HPDE6-E6E7 (cell line): ENCODE results near the gene NCK2.
"Not testable (repeated sequence)": the region's sequence is repeated elsewhere in the genome, so short reads cannot be mapped to it uniquely, and the experiment has no call there.

ENCODE experiments used
- DNase-seq: peaks from one replicate; pipeline ENCODE4 v3.0.0; 2011; ENCODE audit warnings: missing footprints; ENCODE audit errors: extremely low spot score

The NCK2 gene

DNA sequence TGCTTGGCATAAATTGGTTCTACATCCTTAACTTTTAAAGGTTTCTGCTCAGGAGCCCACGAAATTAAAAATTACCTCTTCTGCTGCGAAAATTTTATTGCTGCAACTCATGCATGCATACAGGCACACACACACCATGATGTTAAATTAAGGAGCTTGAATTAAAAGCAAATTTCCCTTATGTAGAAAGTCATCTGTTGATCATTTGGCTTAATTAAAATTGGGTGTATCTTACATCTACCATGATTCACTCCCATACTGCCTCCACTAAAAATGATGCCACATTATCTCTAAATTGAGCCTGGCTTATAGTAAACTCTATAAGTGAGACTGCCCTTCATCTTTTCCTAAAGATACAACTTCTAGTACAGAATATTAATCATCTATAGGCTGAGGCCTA, 145.4 kb downstream of the NCK2 start:
- no peak for DNase-seq

DNA sequence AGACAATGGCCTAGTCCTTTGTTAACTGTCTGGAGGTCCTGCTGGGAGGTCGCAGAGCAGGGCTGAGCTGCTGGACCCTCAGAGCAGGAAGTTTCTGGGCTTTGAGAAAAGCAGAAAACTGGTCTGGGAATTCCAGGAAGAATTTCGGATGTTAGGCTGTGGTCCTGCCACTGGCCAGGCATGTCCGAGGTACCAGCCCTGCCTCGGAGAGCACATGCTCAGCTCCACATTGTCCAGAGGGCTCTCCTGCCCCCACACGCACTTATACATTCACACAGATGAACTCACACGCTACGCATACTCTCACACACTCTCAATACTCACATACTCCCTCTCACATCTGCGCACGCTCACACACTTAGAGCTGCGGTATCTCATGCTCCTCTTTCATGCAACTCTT, 146.1 kb downstream of the NCK2 start:
- no peak for DNase-seq

DNA sequence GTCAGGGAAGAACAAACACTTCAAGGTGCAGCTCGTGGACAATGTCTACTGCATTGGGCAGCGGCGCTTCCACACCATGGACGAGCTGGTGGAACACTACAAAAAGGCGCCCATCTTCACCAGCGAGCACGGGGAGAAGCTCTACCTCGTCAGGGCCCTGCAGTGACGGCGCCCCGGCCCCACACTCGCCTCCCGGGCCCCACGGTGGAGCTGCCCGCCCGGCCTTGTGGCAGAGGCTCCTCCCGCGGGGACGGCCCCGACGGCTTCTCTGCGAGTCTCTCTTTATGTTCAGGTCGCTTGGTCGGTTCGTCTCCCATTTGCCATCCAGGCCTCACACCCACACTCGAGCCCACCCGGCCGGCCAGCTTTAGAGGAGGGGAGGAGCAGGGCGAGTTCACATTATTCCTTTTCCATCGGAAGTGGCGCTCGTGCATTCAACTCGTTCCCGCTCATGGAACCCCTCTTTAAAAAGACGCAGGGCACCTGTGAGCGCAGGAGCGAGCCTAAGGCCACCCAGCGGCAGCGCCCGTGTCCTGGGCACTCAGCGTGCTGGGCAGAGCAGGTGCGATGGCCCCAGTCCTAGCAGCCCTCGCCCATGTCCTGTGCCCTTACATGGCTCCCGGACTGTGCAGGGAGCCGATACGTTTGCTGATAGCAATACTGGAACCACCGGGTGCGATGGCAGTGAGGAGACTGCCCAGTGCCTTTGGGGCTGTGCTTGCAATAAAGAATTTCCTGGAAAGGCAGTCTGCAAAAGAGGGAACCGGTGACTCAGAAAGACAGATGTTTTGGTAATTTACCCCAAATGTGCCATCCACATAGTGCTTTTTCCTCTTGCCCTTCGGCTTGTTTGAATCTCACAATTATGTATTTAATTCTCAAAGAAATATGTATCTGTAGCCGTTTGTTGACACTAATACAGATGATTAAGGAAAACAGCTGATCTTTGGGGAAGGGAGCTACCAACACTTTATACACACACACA, 148.6 kb downstream of the NCK2 start:
- no peak for DNase-seq

DNA sequence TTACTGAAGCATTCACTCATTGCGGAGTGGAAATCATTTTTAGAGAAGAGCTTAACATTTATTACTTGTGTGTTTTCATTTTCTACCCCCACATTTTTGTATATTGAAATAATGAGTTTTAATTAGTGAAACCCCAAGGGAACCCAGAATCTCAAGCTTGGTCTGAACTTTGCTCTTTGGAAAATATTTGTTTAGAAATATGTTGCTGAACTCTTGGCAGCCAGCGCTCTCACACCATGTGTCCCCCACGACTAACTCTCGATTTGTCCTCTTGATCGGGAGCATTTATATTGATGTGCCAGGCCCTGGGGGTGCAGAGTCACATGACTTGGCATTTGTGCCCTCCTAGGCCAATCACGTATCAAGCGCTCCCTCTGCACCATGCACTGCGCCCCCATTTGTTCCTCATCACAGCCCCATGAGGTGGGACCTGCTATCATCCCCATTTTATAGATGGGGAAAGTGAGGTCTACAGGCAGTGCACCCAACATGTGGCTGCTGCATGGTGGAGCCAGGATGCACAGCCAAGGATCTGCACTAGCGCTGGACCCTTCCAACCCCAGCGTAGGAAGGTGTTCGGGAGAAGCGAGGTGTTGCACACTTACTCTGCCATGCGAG, 149.7 kb downstream of the NCK2 start:
- no peak for DNase-seq

DNA sequence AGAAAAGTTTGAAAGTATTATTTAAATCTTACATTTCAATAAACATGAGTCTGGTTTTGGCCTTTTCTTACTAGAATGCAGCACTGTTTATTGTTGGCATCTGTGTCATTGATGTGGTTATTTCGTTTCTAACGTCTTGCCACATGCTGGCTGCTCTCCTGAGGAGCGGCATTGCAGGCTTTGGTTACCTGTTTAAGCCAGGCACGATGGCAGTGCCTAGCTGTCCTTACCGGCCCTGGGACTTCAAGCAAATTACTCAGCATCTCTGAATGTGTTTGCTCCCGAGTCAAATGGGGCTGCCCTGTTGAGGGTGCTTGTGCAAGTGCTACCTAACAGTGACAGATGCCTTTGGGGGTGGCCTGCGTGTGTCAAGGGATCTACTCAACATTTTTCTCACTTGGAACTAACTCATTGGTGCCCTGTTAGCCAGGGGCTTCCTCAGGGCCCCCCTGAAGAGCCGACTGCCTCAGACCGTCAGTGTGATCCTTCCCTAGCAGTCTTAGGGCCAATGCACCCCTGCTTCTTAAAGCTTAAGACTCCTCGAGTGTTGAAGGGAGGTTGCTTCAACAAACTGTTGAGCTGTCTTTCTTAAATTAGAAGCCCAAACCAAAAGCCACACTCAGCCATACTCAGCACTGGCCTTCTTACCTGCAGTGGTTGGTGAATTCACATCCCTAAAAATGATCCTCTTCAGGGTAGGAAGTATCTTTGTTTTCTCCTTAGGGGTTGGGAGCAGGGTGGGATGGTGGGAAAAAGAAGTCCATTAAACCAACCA, 151.5 kb downstream of the NCK2 start:
- DNase-seq: no peak

DNA sequence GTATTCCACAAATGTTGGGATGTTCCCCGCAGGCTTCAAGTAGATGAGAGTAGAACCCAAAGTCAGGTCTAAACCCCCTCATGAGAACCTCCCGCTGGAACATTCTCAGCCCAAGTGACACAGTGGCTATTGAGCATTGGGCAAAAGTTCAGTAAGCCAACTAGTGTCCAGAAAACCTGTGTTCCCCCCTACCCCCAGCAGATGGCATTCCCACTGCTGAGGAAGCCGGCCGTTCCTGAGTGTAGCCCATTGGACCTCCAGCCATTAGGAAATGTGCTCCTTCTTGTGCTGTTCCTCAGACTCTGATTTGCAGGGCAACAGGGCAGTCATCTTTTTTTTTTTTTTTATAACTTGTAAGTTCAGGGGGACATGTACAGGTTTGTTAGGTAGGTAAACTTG, 152.1 kb downstream of the NCK2 start:
- no peak for DNase-seq

DNA sequence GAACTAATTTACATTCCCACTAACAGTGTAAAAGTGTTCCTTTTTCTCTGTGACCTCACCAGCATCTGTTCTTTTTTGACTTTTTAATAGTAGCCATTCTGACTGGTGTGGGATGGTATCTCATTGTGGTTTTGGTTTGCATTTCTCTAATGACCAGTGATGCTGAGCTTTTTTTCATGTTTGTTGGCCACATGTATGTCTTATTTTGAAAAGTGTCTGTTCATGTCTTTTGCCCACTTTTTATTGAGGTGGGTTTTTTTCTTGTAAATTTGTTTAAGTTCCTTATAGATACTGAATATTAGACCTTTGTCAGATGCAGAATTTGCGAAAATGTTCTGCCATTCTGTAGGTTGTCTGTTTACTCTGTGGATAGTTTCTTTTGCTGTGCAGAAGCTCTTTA, 153.0 kb downstream of the NCK2 start:
- DNase-seq: not testable (repeated sequence)

DNA sequence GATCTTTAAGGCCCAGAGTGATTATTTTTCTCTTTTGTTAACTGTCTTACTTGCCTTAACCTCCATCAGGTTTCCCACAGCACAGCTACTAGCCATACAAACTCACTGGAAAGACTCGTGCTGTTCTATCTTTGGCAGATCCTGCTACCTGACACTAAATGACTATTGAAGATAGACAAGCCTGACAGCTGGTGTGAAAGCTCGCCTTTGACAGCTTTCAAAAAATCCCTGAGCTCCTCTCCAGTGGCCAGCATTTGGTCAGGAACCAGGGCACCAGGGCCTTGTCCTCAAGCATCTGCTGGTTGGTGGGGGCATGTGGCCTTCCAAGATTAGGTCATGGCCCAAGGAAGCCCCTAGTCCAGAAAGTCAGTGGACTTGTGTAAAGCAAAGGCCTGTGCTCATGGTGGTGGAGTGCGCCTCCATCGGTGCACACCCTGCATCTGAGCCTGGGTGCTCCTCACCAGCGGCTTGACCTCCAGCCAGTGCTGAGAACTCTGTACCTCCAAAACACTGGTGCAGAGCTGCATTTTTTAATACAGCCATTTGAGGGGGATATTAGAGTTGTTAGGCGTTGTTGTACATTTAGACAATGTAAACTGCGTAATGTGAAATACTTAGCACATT, 158.5 kb downstream of the NCK2 start:
- no peak for DNase-seq

DNA sequence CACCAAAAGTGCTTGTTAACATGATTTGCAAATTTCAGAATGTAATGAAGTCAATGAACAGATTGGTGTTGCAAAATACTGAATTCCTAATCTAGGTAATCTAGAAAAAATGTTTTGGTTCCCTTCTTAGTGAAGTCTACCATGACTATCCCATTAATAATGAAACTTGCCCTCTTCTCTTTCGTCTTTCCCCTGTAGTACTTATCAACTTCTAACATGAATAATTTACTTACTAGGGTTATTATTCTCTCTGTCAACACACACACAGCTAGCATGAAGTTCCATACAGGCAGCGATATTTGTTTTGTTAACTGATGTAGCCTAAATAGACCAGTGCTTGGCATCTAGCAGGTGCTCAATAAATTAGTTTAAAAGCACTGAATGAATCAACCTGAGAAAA, 160.2 kb downstream of the NCK2 start:
- DNase-seq: no peak

DNA sequence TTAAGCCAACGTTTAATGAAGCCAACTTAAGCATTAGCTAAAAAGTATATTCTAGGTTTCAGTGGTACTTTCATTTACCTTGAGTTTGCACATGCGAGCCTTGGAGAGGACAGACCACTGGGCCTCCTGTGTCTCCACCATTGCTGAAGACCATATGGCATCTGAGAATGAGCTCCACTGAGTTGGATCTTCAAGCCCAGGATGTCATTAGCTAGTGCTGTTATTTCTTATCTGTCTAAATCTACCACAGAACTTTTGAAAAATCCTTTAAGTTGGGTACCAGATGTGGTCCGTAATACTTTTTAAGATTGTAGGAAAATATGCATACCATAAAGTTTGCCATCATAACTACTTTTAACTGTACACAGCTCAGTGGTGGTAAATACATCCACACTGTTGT, 161.8 kb downstream of the NCK2 start:
- no peak for DNase-seq

DNA sequence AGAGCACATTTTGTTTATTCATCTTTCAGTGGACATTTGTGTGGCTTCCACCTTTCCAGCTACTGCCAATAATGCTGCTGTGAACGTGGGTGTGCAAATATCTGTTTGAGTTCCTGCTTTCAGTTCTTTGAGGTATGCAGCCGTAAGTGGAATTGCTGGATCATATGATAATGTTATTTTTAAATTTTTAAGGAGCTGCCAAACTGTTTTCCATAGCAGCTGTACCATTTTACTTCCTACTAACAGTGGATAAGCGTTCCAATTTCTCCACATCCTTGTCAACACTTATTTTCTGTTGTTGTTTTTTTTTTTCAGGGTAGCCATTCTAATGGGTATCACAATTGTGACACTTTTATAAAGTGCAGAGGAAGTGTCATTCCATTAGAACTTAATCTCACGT, 162.5 kb downstream of the NCK2 start:
- DNase-seq: no peak

DNA sequence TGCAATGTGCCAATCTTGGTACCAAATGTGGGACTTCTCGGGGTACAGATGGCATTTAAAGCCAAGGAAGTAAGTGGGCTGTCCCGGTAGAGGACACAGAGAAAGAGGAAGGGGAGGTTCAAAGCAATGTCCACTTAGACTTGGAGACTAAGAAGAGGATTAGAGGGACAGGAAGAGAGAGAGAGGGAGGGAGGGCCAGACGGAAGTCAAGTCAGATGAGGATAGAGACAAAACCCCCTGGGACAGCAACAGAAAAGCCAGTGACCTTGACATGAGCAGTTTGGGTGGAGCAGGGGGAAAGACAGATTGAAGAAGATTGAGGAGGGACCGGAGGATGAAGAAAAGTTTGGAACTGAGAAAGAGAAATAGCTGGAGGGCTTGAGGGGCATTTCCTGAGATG, 164.5 kb downstream of the NCK2 start:
- no peak for DNase-seq

DNA sequence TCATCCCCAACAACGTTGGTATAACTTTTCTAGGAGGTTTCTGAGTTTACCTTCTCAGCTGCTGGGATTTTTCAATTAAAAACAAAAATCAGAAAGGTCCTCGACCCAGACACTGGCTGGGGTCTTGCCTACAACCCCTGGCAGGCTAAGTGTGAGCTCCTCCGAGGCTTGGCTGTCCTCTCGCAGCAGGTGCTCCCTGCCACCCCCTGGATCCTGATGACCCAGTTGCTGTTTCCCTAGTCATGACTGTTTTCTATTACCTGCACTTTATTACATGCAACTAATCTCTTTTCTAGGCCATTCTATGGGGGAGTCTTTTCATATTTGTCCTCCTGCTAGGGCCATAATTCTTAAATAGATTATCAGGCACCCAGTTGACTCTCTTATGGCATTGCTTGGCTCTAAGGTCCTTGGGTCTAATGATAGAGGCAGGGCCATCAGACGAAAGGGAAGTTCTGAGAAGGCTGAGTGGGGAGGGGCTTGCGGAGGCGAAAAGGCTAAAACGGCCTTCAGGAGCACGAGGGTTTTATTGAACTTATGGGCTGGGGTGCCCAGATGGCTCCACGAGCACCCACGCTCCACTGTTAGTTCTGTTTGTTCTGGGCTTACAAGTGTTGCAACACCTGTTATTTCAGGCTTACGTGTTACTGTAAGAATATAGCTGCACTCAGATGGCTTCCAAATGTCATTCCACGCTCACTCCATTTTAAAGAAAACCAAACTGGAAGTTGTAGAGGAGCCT, 166.0 kb downstream of the NCK2 start:
- no peak for DNase-seq

DNA sequence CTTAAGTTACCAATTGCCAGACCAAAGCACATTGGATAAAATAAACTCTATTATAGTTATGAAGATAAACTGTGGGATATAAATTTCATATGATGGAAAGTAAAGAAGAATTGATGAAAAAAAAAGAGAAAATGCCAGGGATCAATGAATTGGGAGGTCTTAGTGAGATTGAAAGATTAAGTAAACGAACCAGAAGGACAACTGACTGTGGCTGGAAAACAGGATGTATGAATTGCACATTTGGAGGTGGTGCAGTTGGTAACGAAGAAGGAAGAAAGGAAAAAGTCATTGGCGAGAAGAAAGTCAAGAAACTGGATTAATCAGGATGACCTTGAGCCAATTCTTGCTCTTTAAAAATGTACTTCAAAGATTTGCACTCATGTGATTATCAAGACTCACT, 166.7 kb downstream of the NCK2 start:
- no peak for DNase-seq

DNA sequence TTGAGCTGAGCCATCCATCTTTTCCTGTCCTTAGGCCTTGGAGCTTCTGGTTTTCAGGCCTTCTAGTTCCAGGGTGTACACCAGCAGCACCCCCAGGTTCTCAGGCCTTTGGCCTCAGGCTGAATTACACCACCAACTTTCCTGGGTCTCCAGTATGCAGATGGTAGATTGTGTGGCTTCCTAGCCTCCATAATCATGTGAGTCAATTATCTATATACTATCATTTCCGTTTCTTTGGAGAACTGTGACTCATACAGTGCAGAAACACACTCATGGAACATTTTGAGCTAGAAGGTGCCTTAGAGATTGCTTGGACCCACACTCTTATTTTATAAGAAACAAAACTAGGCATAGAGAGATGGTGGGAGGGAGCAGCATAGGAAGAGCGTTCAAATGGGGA, 167.4 kb downstream of the NCK2 start:
- no peak for DNase-seq

DNA sequence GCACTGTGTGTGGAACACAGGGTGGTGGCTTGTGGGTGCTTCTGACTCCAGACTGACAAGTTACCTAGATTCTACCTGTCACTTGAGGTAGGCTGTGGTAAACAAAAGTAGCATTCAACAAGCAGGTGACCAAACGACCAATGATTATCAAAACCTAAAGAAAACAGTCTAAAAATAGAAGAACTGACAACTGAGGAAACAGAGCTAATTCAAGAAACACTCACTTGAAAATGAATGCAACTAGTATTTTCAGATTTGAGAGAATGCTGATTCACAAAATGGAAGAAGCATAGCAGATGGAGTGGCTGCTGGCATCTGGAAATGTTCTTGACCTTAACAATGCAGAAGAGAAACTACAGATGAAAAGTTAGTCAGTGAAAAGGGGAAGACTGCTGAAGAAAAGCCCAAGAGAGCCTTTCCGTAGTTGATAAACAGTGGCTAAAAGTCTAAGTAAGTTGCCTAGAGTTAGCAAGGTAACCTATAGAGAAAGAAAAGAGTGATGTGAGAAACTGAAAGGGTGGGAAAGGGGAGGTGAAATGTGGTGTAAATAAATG, 170.4 kb downstream of the NCK2 start:
- no peak for DNase-seq

DNA sequence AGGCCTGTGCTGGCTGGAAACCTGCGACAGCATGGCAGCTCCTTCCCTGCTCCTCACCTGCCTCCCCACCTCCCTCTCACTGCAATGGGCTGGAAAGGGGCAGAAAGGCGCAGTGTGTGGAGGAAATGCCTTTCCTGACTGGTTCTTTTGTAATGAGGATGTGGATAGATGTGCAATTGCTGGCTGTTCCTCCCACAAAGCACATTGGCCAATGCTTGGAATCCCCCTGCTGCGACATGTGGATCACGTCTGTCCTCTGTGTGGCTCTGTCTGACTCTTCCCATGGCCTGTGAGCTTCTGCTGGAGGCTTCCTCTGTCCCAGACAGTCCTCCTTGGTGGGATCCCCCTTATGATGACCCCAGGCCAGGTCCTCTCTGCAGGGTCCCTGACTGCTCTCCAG, 172.5 kb downstream of the NCK2 start:
- no peak for DNase-seq

DNA sequence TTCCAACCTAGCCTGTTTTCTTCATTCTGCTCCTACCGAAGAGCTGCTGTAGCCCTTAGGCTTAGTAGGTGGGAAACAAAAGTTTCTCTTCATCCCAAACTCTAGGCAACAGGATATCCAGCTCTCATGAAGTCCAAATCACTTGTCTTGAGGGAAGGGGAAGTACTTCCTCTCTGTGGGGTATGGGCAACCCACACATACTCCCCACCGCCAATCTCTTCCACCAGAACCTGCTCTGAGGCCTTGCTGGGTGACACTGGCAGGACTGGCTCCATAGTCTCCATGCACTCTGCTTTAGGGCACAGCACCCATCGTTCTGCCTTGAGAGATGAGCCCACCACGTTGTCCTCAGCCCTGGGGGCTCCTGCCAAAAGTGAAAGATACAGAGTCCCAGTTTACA, 173.0 kb downstream of the NCK2 start:
- no peak for DNase-seq

DNA sequence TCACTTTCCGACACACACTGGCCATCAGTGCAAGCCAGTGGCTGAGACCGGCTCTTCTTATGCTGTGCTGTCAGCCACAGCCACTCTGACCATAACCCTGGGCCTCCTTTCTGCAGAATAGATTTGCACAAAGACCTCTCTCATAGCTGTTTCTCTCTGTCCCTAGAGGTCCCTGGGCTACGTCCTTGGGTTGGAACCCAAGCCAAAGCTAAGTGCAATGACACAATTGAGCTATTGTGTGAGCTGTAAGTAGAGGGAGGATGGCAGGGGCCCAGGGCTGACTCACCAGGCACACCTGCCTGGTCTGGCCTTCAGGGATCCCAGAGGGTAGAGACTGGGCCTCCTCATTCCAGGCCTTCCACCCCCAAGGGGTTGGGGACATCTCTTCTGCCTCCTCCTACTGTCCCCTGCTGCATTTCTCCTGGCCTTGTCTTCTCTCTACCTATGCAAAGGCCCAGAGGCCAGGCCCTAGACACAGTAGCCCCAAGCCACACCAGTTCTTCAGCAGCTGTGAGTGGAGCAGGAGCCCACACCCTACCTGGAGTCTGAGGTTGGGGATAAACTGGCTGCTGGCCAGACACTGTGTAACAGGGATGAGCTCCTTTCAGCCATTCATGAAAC, 174.6 kb downstream of the NCK2 start:
- DNase-seq: peak; percentile 22

DNA sequence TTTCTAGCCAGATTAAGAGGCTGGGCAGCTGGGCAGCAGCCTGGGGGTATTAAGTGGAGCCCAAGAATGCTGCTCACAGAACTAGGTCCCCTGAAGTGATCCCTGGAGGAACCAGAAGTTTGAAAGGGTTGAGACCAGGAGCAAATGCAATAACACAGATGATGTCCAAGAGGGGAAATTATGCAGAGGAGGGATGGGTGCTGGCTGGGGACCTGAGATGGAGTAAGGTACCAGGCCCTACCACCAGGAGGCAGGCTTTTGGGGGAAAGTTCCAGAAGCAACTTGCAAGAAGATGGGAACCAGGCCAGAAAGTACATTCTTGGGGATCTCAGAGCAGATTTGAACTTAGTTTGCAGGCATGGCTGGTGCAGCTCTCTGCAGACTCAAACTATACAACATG, 175.1 kb downstream of the NCK2 start:
- DNase-seq: no peak

DNA sequence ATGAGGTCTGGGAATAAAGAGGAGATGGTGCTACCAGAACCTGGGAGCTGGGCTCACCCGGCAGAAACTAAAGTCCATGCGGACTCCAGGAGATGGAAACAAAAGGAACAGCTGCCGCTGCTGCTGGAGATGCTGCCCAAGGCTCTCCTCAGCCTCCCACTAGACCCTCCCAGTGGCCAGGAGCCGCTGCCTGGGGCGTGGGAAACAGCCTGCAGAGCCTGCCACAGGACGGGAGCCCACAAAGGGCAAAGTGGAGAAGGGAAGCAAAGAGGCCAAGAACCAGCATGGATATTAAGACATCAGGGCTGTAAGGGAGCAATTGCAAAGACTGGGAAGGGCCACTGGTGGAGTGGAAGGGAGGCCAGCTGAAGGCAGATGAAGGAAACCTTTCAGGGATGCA, 179.6 kb downstream of the NCK2 start:
- no peak for DNase-seq
